Mammary epithelial cell (primary cell): Measurements from ENCODE around the gene NOL4L.

Experiments
- EZH2 ChIP-seq: IDR thresholded peaks from 2 replicates; pipeline ENCODE4 v1.6.1; 2012; ENCODE audit warnings: low read length, inconsistent platforms, borderline replicate concordance
- TF ChIP-seq, protein P1 (sequence below), 2 donors: IDR thresholded peaks in 1 of 2; conservative IDR thresholded peaks in 1 of 2; 2 replicates each; pipeline ENCODE4 v1.5.1; 2011 to 2012; ENCODE audit warnings: inconsistent platforms in 2 of 2, low read length in 2 of 2, mild to moderate bottlenecking in 2 of 2, control low read depth in 1 of 2, low read depth in 1 of 2; ENCODE audit not compliant: insufficient read depth in 1 of 2; ENCODE audit errors: extremely low read depth in 1 of 2

DNA sequence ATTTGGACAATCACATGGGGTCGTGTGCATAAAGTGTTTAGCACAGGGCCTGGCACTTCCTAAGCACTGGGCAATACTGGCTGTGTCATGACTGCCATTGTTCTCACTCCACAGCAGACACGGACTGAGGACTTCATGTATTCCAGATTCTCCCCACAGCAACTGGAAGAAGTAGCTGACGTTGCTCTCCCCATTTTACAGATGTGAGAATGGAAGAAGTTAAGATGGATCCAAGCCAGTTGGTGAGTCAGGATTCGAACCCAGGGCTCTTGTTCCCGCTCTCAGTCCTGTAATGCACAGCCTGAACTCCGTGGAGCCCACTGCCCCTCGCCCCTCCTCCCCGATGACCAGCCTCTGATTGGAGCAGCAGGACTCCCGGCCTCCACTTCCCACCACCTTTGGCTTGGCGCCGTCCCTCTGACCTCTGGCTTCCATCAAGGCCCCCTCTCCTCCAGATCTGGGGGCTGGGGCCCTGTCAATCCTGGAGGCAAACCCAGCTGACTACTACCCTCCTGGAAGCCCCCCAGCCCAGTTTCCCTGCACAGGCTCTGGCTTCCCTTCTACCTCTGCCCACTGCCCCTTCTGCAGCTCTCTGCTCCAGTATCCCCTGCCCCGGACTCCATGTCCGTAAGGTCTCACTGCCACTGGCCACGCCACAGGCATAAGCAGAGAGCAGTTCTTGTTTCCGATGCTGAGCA is 12.7 kb downstream of the NOL4L start:
- TF ChIP-seq, protein P1, sequence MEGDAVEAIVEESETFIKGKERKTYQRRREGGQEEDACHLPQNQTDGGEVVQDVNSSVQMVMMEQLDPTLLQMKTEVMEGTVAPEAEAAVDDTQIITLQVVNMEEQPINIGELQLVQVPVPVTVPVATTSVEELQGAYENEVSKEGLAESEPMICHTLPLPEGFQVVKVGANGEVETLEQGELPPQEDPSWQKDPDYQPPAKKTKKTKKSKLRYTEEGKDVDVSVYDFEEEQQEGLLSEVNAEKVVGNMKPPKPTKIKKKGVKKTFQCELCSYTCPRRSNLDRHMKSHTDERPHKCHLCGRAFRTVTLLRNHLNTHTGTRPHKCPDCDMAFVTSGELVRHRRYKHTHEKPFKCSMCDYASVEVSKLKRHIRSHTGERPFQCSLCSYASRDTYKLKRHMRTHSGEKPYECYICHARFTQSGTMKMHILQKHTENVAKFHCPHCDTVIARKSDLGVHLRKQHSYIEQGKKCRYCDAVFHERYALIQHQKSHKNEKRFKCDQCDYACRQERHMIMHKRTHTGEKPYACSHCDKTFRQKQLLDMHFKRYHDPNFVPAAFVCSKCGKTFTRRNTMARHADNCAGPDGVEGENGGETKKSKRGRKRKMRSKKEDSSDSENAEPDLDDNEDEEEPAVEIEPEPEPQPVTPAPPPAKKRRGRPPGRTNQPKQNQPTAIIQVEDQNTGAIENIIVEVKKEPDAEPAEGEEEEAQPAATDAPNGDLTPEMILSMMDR (conservative IDR thresholded peaks at IDR 0.05 in 1 of 2, IDR thresholded peaks at IDR 0.05 in 1 of 2; ENCODE audit: extremely low read depth in 1 of 2, insufficient read depth in 1 of 2, low read depth in 1 of 2, low read length in 2 of 2) = no peak
- no peak for TF ChIP-seq EZH2
